Measurements from ENCODE around the gene GPAM.
A peak's percentile ranks its signal among the peaks of the same experiment; 100 is the strongest.

The GPAM gene

GRCh38 chr10:112184052-112184371 is 447 bp upstream of the GPAM start:
- TF ChIP-seq CTCF (conservative IDR thresholded peaks at IDR 0.05; ENCODE audit: control insufficient read depth, insufficient read depth, low read depth, low read length): no peak
- peak overlapping the region; percentile 79 for H3K4me3 ChIP-seq (ENCODE audit: control insufficient read depth, low read depth, low read length)
- no peak for DNase-seq (ENCODE audit: low read depth)

- DNase-seq (ENCODE audit: low read depth): peak; percentile 7
- peak overlapping the region; percentile 79 for H3K4me3 ChIP-seq (ENCODE audit: control insufficient read depth, low read depth, low read length)
- TF ChIP-seq CTCF (conservative IDR thresholded peaks at IDR 0.05; ENCODE audit: control insufficient read depth, insufficient read depth, low read depth, low read length): no peak
Observed at GRCh38 chr10:112182784-112183328, 709 bp downstream of the GPAM start.

- no peak overlapping the region for H3K4me3 ChIP-seq (ENCODE audit: control insufficient read depth, low read depth, low read length)
- DNase-seq (ENCODE audit: low read depth): no peak
- TF ChIP-seq CTCF (conservative IDR thresholded peaks at IDR 0.05; ENCODE audit: control insufficient read depth, insufficient read depth, low read depth, low read length): no peak
Observed at GRCh38 chr10:112177247-112177646, 6.3 kb downstream of the GPAM start.

- no peak overlapping the region for H3K4me3 ChIP-seq (ENCODE audit: control insufficient read depth, low read depth, low read length)
- TF ChIP-seq CTCF (conservative IDR thresholded peaks at IDR 0.05; ENCODE audit: control insufficient read depth, insufficient read depth, low read depth, low read length): no peak
- no peak for DNase-seq (ENCODE audit: low read depth)
Observed at GRCh38 chr10:112176543-112176942, 7.0 kb downstream of the GPAM start.

- no peak for TF ChIP-seq CTCF (conservative IDR thresholded peaks at IDR 0.05; ENCODE audit: control insufficient read depth, insufficient read depth, low read depth, low read length)
- no peak overlapping the region for H3K4me3 ChIP-seq (ENCODE audit: control insufficient read depth, low read depth, low read length)
- DNase-seq (ENCODE audit: low read depth): no peak
Observed at GRCh38 chr10:112175409-112175808, 8.2 kb downstream of the GPAM start.

- no peak for TF ChIP-seq CTCF (conservative IDR thresholded peaks at IDR 0.05; ENCODE audit: control insufficient read depth, insufficient read depth, low read depth, low read length)
- no peak overlapping the region for H3K4me3 ChIP-seq (ENCODE audit: control insufficient read depth, low read depth, low read length)
- no peak for DNase-seq (ENCODE audit: low read depth)
Observed at GRCh38 chr10:112173206-112173605, 10.4 kb downstream of the GPAM start.

GRCh38 chr10:112168733-112169132 is 14.8 kb downstream of the GPAM start:
- H3K4me3 ChIP-seq (ENCODE audit: control insufficient read depth, low read depth, low read length): no peak overlapping the region
- no peak for DNase-seq (ENCODE audit: low read depth)
- no peak for TF ChIP-seq CTCF (conservative IDR thresholded peaks at IDR 0.05; ENCODE audit: control insufficient read depth, insufficient read depth, low read depth, low read length)
